Measurements from ENCODE around the gene C1S.
"Not testable (repeated sequence)": the region's sequence is repeated elsewhere in the genome, so short reads cannot be mapped to it uniquely, and the experiment has no call there.

The C1S gene

GRCh38 chr12:7060353-7060954 is at the start of gene C1S:
TSS of gene C1S (plus strand) at chr12:7060718. CDS start at chr12:7061913, 1,195 bp downstream.
- H3K4me3 ChIP-seq (ENCODE audit: low read depth, low read length): peak within 1 kb of the TSS; percentile 28
- no peaks in the 10 kb centered on the region for H3K9me3 ChIP-seq (ENCODE audit: control insufficient read depth, insufficient read depth, low read length)
- H3K4me1 ChIP-seq (ENCODE audit: control insufficient read depth, insufficient read depth, low read length): peaks cover 14% of the 10 kb centered on the region

GRCh38 chr12:7011398-7011797 is 49.1 kb upstream of the C1S start:
- H3K4me3 ChIP-seq (ENCODE audit: low read depth, low read length); H3K36me3 ChIP-seq (ENCODE audit: control insufficient read depth, insufficient read depth, low read length); H3K9me3 ChIP-seq (ENCODE audit: control insufficient read depth, insufficient read depth, low read length); H3K4me1 ChIP-seq (ENCODE audit: control insufficient read depth, insufficient read depth, low read length); H3K27me3 ChIP-seq (ENCODE audit: control insufficient read depth, insufficient read depth, low read length); H3K9ac ChIP-seq (ENCODE audit: low read depth, low read length): not testable (repeated sequence)

More at GRCh38 chr12:7060353-7060954, at the start of gene C1S:
- no peaks in the 10 kb centered on the region for H3K36me3 ChIP-seq (ENCODE audit: control insufficient read depth, insufficient read depth, low read length)
- no peaks in the 10 kb centered on the region for H3K27me3 ChIP-seq (ENCODE audit: control insufficient read depth, insufficient read depth, low read length)
- no peak within 1 kb of the TSS for H3K9ac ChIP-seq (ENCODE audit: low read depth, low read length)

GRCh38 chr12:7012024-7012607 is 48.4 kb upstream of the C1S start:
- no peak overlapping the region for H3K9ac ChIP-seq (ENCODE audit: low read depth, low read length)
- peaks cover 5% of the 10 kb centered on the region for H3K4me1 ChIP-seq (ENCODE audit: control insufficient read depth, insufficient read depth, low read length)
- no peaks in the 10 kb centered on the region for H3K27me3 ChIP-seq (ENCODE audit: control insufficient read depth, insufficient read depth, low read length)
- no peak overlapping the region for H3K4me3 ChIP-seq (ENCODE audit: low read depth, low read length)
- H3K36me3 ChIP-seq (ENCODE audit: control insufficient read depth, insufficient read depth, low read length): peaks cover 7% of the 10 kb centered on the region
- H3K9me3 ChIP-seq (ENCODE audit: control insufficient read depth, insufficient read depth, low read length): no peaks in the 10 kb centered on the region

- H3K27me3 ChIP-seq (ENCODE audit: control insufficient read depth, insufficient read depth, low read length): no peaks in the 10 kb centered on the region
- H3K4me3 ChIP-seq (ENCODE audit: low read depth, low read length): no peak overlapping the region
- H3K9me3 ChIP-seq (ENCODE audit: control insufficient read depth, insufficient read depth, low read length): no peaks in the 10 kb centered on the region
- H3K4me1 ChIP-seq (ENCODE audit: control insufficient read depth, insufficient read depth, low read length): peaks cover 9% of the 10 kb centered on the region
- peaks cover 7% of the 10 kb centered on the region for H3K36me3 ChIP-seq (ENCODE audit: control insufficient read depth, insufficient read depth, low read length)
- H3K9ac ChIP-seq (ENCODE audit: low read depth, low read length): no peak overlapping the region
Observed at GRCh38 chr12:7013101-7013500, 47.4 kb upstream of the C1S start.

- H3K9ac ChIP-seq (ENCODE audit: low read depth, low read length): no peak overlapping the region
Observed at GRCh38 chr12:7015555-7016370, 44.8 kb upstream of the C1S start.

GRCh38 chr12:7016958-7017571 is 43.5 kb upstream of the C1S start:
- Histone ChIP-seq H3K9me3 (ENCODE audit: control insufficient read depth, insufficient read depth, low read length) (no peaks in the 10 kb centered on the region), H3K36me3 (ENCODE audit: control insufficient read depth, insufficient read depth, low read length) (peaks cover 7% of the 10 kb centered on the region), H3K27me3 (ENCODE audit: control insufficient read depth, insufficient read depth, low read length) (no peaks in the 10 kb centered on the region), H3K4me3 (ENCODE audit: low read depth, low read length) (peak overlapping the region; percentile 99), H3K9ac (ENCODE audit: low read depth, low read length) (no peak overlapping the region), H3K4me1 (ENCODE audit: control insufficient read depth, insufficient read depth, low read length) (peaks cover 15% of the 10 kb centered on the region)

More at GRCh38 chr12:7015555-7016370, 44.8 kb upstream of the C1S start:
- Histone ChIP-seq H3K4me1 (ENCODE audit: control insufficient read depth, insufficient read depth, low read length) (peaks cover 15% of the 10 kb centered on the region), H3K36me3 (ENCODE audit: control insufficient read depth, insufficient read depth, low read length) (peaks cover 7% of the 10 kb centered on the region), H3K9me3 (ENCODE audit: control insufficient read depth, insufficient read depth, low read length) (no peaks in the 10 kb centered on the region), H3K4me3 (ENCODE audit: low read depth, low read length) (no peak overlapping the region), H3K27me3 (ENCODE audit: control insufficient read depth, insufficient read depth, low read length) (no peaks in the 10 kb centered on the region)

- H3K9ac ChIP-seq (ENCODE audit: low read depth, low read length): peak overlapping the region; percentile 29
- peak overlapping the region; percentile 99 for H3K4me3 ChIP-seq (ENCODE audit: low read depth, low read length)
- peaks cover 15% of the 10 kb centered on the region for H3K4me1 ChIP-seq (ENCODE audit: control insufficient read depth, insufficient read depth, low read length)
- peaks cover 7% of the 10 kb centered on the region for H3K36me3 ChIP-seq (ENCODE audit: control insufficient read depth, insufficient read depth, low read length)
- no peaks in the 10 kb centered on the region for H3K9me3 ChIP-seq (ENCODE audit: control insufficient read depth, insufficient read depth, low read length)
- no peaks in the 10 kb centered on the region for H3K27me3 ChIP-seq (ENCODE audit: control insufficient read depth, insufficient read depth, low read length)
Observed at GRCh38 chr12:7017870-7018349, 42.6 kb upstream of the C1S start.

GRCh38 chr12:7018350-7019042 is 42.0 kb upstream of the C1S start, which contains the start of gene LPCAT3:
TSS of gene LPCAT3 (minus strand) at chr12:7018476. CDS start at chr12:7018424, 52 bp downstream.
- H3K36me3 ChIP-seq (ENCODE audit: control insufficient read depth, insufficient read depth, low read length): peaks cover 7% of the 10 kb centered on the region
- no peaks in the 10 kb centered on the region for H3K27me3 ChIP-seq (ENCODE audit: control insufficient read depth, insufficient read depth, low read length)
- peaks cover 15% of the 10 kb centered on the region for H3K4me1 ChIP-seq (ENCODE audit: control insufficient read depth, insufficient read depth, low read length)
- peak within 1 kb of the TSS; percentile 99 for H3K4me3 ChIP-seq (ENCODE audit: low read depth, low read length)
- no peaks in the 10 kb centered on the region for H3K9me3 ChIP-seq (ENCODE audit: control insufficient read depth, insufficient read depth, low read length)
- peak within 1 kb of the TSS; percentile 32 for H3K9ac ChIP-seq (ENCODE audit: low read depth, low read length)

GRCh38 chr12:7019043-7019569 is 41.4 kb upstream of the C1S start:
- H3K9me3 ChIP-seq (ENCODE audit: control insufficient read depth, insufficient read depth, low read length): no peaks in the 10 kb centered on the region
- peak overlapping the region; percentile 18 for H3K9ac ChIP-seq (ENCODE audit: low read depth, low read length)
- H3K36me3 ChIP-seq (ENCODE audit: control insufficient read depth, insufficient read depth, low read length): peaks cover 7% of the 10 kb centered on the region
- H3K4me3 ChIP-seq (ENCODE audit: low read depth, low read length): peak overlapping the region; percentile 99
- H3K27me3 ChIP-seq (ENCODE audit: control insufficient read depth, insufficient read depth, low read length): no peaks in the 10 kb centered on the region
- H3K4me1 ChIP-seq (ENCODE audit: control insufficient read depth, insufficient read depth, low read length): peaks cover 15% of the 10 kb centered on the region

- H3K27me3 ChIP-seq (ENCODE audit: control insufficient read depth, insufficient read depth, low read length): no peaks in the 10 kb centered on the region
- no peak overlapping the region for H3K4me3 ChIP-seq (ENCODE audit: low read depth, low read length)
- H3K4me1 ChIP-seq (ENCODE audit: control insufficient read depth, insufficient read depth, low read length): peaks cover 11% of the 10 kb centered on the region
- H3K36me3 ChIP-seq (ENCODE audit: control insufficient read depth, insufficient read depth, low read length): no peaks in the 10 kb centered on the region
- no peak overlapping the region for H3K9ac ChIP-seq (ENCODE audit: low read depth, low read length)
- H3K9me3 ChIP-seq (ENCODE audit: control insufficient read depth, insufficient read depth, low read length): no peaks in the 10 kb centered on the region
Observed at GRCh38 chr12:7021956-7022355, 38.6 kb upstream of the C1S start.

- Histone ChIP-seq H3K4me1 (ENCODE audit: control insufficient read depth, insufficient read depth, low read length) (peaks cover 7% of the 10 kb centered on the region), H3K4me3 (ENCODE audit: low read depth, low read length) (no peak overlapping the region), H3K9ac (ENCODE audit: low read depth, low read length) (no peak overlapping the region), H3K9me3 (ENCODE audit: control insufficient read depth, insufficient read depth, low read length) (no peaks in the 10 kb centered on the region), H3K36me3 (ENCODE audit: control insufficient read depth, insufficient read depth, low read length) (no peaks in the 10 kb centered on the region), H3K27me3 (ENCODE audit: control insufficient read depth, insufficient read depth, low read length) (no peaks in the 10 kb centered on the region)
Observed at GRCh38 chr12:7023114-7023513, 37.4 kb upstream of the C1S start.
